Suprapubic skin (tissue), 4 donors: ENCODE results near the gene FCAMR. TPM values are rescaled to one million over a fixed set of nuclear protein-coding genes. Genes with fewer than 3 reads are reported as not detected.

Experiments
- DNase-seq, 2 donors: peaks; one replicate each; pipeline ENCODE4 v3.0.0-alpha.2; 2019; ENCODE audit warnings: low spot score in 2 of 2
- H3K27ac ChIP-seq: fragments of 200-600 bp; sonication (generic); one replicate; pipeline ENCODE4 v1.5.1; 2019
- H3K27me3 ChIP-seq: fragments of 200-600 bp; sonication (generic); one replicate; pipeline ENCODE4 v1.5.1; 2019
- H3K36me3 ChIP-seq: fragments of 200-600 bp; sonication (generic); one replicate; pipeline ENCODE4 v1.5.1; 2019
- H3K4me1 ChIP-seq: fragments of 200-600 bp; sonication (generic); one replicate; pipeline ENCODE4 v1.5.1; 2019
- H3K4me3 ChIP-seq: fragments of 200-600 bp; sonication (generic); one replicate; pipeline ENCODE4 v1.5.1; 2019; ENCODE audit warnings: mild to moderate bottlenecking
- H3K9me3 ChIP-seq: fragments of 200-600 bp; sonication (generic); one replicate; pipeline ENCODE4 v1.5.1; 2019
- EP300 ChIP-seq: sonication (generic); formaldehyde crosslinking; IDR thresholded peaks from one replicate; pipeline ENCODE4 v1.6.1; 2017; ENCODE audit warnings: antibody characterized with exemption
- POLR2A ChIP-seq, 2 donors: fragments of 450-650 bp; IDR thresholded peaks; one replicate each; pipeline ENCODE4 v1.6.1; 2017; ENCODE audit warnings: antibody characterized with exemption in 2 of 2, mild to moderate bottlenecking in 2 of 2, moderate library complexity in 2 of 2
- POLR2AphosphoS5 ChIP-seq, 3 donors: sonication (generic); formaldehyde crosslinking; IDR thresholded peaks; one replicate each; pipeline ENCODE4 v1.6.1; 2017; ENCODE audit warnings: antibody characterized with exemption in 3 of 3
- WGBS: methylation state at CpG from one replicate; pipeline ENCODE4 v1.1.5; 2018; 5-methylcytosine and 5-hydroxymethylcytosine counted together
- total RNA-seq, 4 donors: library from RNA; depleted of rRNA; stranded (reverse); fragments of >200 nt; gene quantifications; one replicate each; pipeline ENCODE4 v1.1.0, GENCODE V29; 2016
- TF ChIP-seq, protein P1 (sequence below), 2 donors: fragments of 200-600 bp in 1 of 2; fragments of 450-650 bp in 1 of 2; sonication (generic) in 1 of 2; IDR thresholded peaks; one replicate each; pipeline ENCODE4 v1.5.1; 2016 to 2019; ENCODE audit warnings: antibody characterized with exemption in 2 of 2, mild to moderate bottlenecking in 1 of 2, moderate library complexity in 1 of 2

Gene FCAMR
- total RNA-seq, 4 donors from 2014 or later = not detected

DNA sequence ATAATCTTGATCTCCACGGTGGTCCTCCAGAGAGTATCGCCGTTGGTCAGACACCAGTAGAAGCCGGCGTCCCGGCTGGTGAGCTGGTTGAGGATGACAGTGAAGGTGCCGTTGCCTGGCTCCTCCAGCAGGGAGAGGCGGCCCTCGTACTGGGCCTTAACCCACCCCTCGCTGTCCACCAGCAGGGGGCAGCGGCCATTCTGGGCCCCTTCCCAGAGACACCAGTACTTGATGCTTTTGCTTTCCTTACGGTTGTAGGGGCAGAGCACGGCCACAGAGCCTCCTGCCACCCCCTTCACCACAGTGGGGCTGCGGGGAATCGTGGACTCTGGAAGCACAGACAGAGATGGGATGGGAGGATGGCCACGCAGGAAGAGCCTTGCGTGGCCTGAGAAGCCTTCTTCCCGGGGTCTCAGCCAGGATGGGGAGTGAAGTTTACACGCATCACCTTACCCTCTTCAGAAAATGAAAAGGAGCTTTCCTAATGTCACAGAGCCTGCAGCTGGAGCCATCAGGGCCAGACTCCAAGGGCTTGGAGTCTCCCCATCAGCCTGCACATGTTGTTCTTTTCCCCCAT, 34.7 kb downstream of the FCAMR start:
- Histone ChIP-seq H3K36me3 (no peaks in the 10 kb centered on the region), H3K4me3 (no peak overlapping the region), H3K27me3 (no peaks in the 10 kb centered on the region), H3K4me1 (peaks cover 7% of the 10 kb centered on the region), H3K27ac (no peak overlapping the region), H3K9me3 (no peaks in the 10 kb centered on the region)
- DNase-seq = no peak
- WGBS = 72% methylated on average over 19 of the region's 19 CpGs
- no peak for TF ChIP-seq POLR2AphosphoS5 (IDR thresholded peaks at IDR 0.05)
- TF ChIP-seq EP300 = no peak
- TF ChIP-seq, protein P1, sequence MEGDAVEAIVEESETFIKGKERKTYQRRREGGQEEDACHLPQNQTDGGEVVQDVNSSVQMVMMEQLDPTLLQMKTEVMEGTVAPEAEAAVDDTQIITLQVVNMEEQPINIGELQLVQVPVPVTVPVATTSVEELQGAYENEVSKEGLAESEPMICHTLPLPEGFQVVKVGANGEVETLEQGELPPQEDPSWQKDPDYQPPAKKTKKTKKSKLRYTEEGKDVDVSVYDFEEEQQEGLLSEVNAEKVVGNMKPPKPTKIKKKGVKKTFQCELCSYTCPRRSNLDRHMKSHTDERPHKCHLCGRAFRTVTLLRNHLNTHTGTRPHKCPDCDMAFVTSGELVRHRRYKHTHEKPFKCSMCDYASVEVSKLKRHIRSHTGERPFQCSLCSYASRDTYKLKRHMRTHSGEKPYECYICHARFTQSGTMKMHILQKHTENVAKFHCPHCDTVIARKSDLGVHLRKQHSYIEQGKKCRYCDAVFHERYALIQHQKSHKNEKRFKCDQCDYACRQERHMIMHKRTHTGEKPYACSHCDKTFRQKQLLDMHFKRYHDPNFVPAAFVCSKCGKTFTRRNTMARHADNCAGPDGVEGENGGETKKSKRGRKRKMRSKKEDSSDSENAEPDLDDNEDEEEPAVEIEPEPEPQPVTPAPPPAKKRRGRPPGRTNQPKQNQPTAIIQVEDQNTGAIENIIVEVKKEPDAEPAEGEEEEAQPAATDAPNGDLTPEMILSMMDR (IDR thresholded peaks at IDR 0.05) = peak in 1 of 2 donors; percentile 17
- no peak for TF ChIP-seq POLR2A (IDR thresholded peaks at IDR 0.05)

DNA sequence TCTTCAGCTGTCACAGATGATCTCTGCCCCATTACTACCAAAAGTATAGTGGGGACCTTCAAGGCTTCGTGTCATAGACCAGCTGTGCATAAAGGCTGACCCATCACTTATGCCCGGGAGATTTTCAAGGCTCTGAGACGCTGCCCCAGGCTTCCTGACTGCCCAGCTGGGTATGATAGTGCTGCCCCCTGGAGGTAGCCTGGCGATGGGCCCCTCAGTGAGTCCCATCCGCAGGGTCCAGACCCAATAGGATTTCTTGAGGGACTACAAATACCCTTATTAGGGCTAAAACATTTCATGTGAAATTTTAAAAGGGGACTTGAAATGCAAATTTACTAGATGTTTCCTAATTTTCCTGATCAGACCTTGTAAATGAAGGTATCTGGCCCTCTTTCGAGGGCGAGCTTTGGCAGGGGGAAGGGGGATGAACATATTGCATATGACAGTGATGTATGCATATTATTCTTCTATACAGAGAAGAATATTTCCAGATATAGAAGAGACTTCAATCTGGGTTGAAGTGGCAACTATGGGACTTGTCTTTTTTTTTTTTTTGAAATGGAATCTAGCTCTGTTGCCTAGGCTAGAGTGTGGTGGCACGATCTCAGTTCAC, 36.8 kb downstream of the FCAMR start:
- 81% methylated on average over 8 of the region's 8 CpGs for WGBS
- Histone ChIP-seq H3K27ac (no peak overlapping the region), H3K9me3 (no peaks in the 10 kb centered on the region), H3K4me3 (no peak overlapping the region), H3K27me3 (no peaks in the 10 kb centered on the region), H3K4me1 (no peaks in the 10 kb centered on the region), H3K36me3 (no peaks in the 10 kb centered on the region)
- TF ChIP-seq, protein P1 (IDR thresholded peaks at IDR 0.05) = peak in 1 of 2 donors; percentile 19
- no peak for TF ChIP-seq POLR2A (IDR thresholded peaks at IDR 0.05)
- no peak for TF ChIP-seq POLR2AphosphoS5 (IDR thresholded peaks at IDR 0.05)
- DNase-seq = no peak

DNA sequence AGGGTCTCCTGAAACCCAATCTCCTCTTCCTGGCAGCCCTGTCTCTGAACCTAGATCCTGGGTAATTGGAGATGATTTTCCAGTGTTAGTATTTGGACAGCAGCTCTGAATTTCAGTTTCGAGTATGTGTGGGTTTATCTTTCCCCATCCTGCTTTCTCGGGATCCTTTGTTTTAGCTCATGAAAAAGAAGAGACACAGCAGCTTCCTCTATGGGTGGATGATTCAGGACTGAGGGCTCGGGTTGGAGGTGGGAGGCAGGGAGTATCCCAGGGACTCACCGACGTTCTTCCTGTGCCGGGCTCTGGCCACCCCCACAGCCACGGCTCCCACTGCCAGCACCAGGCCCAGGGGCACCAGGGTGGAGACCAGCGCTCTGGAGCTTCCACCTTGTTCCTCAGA, 38.1 kb downstream of the FCAMR start:
- Histone ChIP-seq H3K36me3 (no peaks in the 10 kb centered on the region), H3K4me3 (no peak overlapping the region)
- no peak for TF ChIP-seq POLR2AphosphoS5 (IDR thresholded peaks at IDR 0.05)
- TF ChIP-seq, protein P1 (IDR thresholded peaks at IDR 0.05) = no peak
- TF ChIP-seq EP300 = no peak
- TF ChIP-seq POLR2A (IDR thresholded peaks at IDR 0.05) = no peak

DNA sequence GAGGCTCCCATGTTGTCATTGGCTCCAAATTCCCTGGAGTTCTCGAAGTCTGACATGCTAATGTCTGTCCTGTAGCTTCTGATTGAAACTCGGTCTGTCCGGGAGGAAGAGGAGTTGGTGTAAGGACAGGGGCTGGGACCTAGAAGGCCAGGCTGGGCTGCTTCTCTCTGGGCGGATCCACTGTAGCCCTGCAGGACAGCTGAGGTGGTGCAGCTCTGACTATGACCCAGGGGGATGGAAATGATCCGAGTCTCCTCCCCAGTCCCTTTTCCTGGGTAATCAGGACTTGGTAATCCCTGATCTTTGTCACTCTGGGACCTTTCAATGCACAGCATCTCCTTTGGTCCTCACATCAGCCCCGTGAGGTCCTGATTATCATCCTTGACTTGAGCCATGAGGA, 38.6 kb downstream of the FCAMR start:
- no peak for DNase-seq
- Histone ChIP-seq H3K4me1 (no peaks in the 10 kb centered on the region), H3K36me3 (no peaks in the 10 kb centered on the region), H3K27me3 (no peaks in the 10 kb centered on the region), H3K4me3 (no peak overlapping the region), H3K9me3 (no peaks in the 10 kb centered on the region), H3K27ac (no peak overlapping the region)
- TF ChIP-seq, protein P1 (IDR thresholded peaks at IDR 0.05) = no peak
- TF ChIP-seq POLR2A (IDR thresholded peaks at IDR 0.05) (no peak), POLR2AphosphoS5 (IDR thresholded peaks at IDR 0.05) (no peak), EP300 (no peak)
- 89% methylated on average over 6 of the region's 6 CpGs for WGBS

More for the DNA sequence above, 38.1 kb downstream of the FCAMR start:
- no peak overlapping the region for H3K27ac ChIP-seq
- 68% methylated on average over 8 of the region's 8 CpGs for WGBS
- no peak for DNase-seq
- H3K9me3 ChIP-seq = no peaks in the 10 kb centered on the region
- no peaks in the 10 kb centered on the region for H3K27me3 ChIP-seq
- no peaks in the 10 kb centered on the region for H3K4me1 ChIP-seq

DNA sequence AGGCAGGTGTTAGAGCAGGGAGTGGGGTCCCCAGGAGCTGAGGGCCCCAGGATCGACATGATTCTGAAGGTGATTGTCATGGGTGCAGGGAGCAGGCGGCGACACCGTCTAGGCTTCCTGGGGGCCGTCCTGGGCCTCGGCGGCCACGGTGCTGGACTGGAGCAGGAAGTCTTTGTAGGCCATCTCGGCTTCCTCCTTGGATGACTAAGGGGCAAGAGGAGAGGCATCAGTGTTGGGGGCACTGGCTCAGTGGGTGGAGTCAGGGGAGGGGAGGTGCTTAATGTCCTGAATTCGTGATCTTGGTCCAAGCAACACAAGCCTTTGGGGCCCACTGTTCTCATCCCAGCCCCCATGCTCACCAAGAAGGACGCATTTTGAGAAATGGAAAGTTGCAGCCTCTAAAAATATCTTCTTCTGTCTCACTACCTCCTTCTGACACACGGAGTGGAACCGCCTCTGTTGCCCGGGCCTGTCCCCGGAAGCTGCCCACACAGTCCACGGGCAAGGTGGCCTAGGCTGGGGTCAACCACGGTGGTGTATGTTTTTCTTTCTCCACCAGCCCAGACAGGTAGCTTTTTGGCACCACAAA, 40.0 kb downstream of the FCAMR start:
- H3K9me3 ChIP-seq = no peaks in the 10 kb centered on the region
- H3K36me3 ChIP-seq = no peaks in the 10 kb centered on the region
- DNase-seq = no peak
- H3K27ac ChIP-seq = no peak overlapping the region
- WGBS = 73% methylated on average over 17 of the region's 17 CpGs
- no peaks in the 10 kb centered on the region for H3K27me3 ChIP-seq
- no peak for TF ChIP-seq POLR2A (IDR thresholded peaks at IDR 0.05)
- TF ChIP-seq, protein P1 (IDR thresholded peaks at IDR 0.05) = no peak
- H3K4me1 ChIP-seq = no peaks in the 10 kb centered on the region
- H3K4me3 ChIP-seq = no peak overlapping the region
